Liver (tissue), 9 donors: ENCODE results near the gene PAK1. TPM values are rescaled to one million over a fixed set of nuclear protein-coding genes. Genes with fewer than 3 reads are reported as not detected.

Experiments used
- DNase-seq: peaks from one replicate; pipeline ENCODE4 v3.0.0-alpha.2; 2017; ENCODE audit warnings: low spot score
- H3K27ac ChIP-seq, 2 donors: one replicate each; pipeline ENCODE4 v1.7.0; 2013; ENCODE audit warnings: inconsistent platforms in 2 of 2, low read length in 2 of 2, control low read depth in 1 of 2, low read depth in 1 of 2, mild to moderate bottlenecking in 1 of 2
- H3K27me3 ChIP-seq, 4 donors: one replicate each; pipeline versions ENCODE4 v1.6.1 to v1.7.0; 2013; ENCODE audit warnings: low read length in 3 of 4, inconsistent platforms in 1 of 4, mild to moderate bottlenecking in 1 of 4, moderate library complexity in 1 of 4; ENCODE audit not compliant: control insufficient read depth in 4 of 4, insufficient read depth in 4 of 4
- H3K36me3 ChIP-seq, 4 donors: one replicate each; pipeline versions ENCODE4 v1.6.1 to v1.7.0; 2013; ENCODE audit warnings: low read length in 3 of 4, mild to moderate bottlenecking in 3 of 4, low read depth in 1 of 4, moderate library complexity in 1 of 4; ENCODE audit not compliant: control insufficient read depth in 4 of 4, insufficient read depth in 3 of 4
- H3K4me1 ChIP-seq, 4 donors: one replicate each; pipeline versions ENCODE4 v1.6.1 to v1.7.0; 2013; ENCODE audit warnings: low read length in 3 of 4, mild to moderate bottlenecking in 3 of 4, moderate library complexity in 1 of 4; ENCODE audit not compliant: control insufficient read depth in 4 of 4, insufficient read depth in 4 of 4
- H3K4me3 ChIP-seq, 3 donors: one replicate each; pipeline versions ENCODE4 v1.6.1 to v1.7.0; 2013; ENCODE audit warnings: low read length in 3 of 3, control low read depth in 1 of 3, low read depth in 1 of 3, mild to moderate bottlenecking in 1 of 3
- H3K9ac ChIP-seq, 2 donors: one replicate each; pipeline ENCODE4 v1.7.0; 2013; ENCODE audit warnings: low read length in 2 of 2, mild to moderate bottlenecking in 2 of 2, moderate library complexity in 2 of 2, control low read depth in 1 of 2, low read depth in 1 of 2
- H3K9me3 ChIP-seq, 4 donors: one replicate each; pipeline versions ENCODE4 v1.6.1 to v1.7.0; 2013; ENCODE audit warnings: low read length in 3 of 4; ENCODE audit not compliant: control insufficient read depth in 4 of 4
- ATF3 ChIP-seq: IDR thresholded peaks from 2 replicates; pipeline ENCODE4 v1.6.1; 2016; ENCODE audit warnings: antibody characterized with exemption
- CTCF ChIP-seq: fragments of 150-350 bp; IDR thresholded peaks from 2 replicates; pipeline ENCODE4 v1.5.1; 2017; ENCODE audit warnings: improper control_type of control experiment, low read depth, low read length; ENCODE audit not compliant: missing input control
- EGR1 ChIP-seq, 2 donors: IDR thresholded peaks; 2 replicates each; pipeline ENCODE4 v1.6.1; 2016 to 2018; ENCODE audit warnings: antibody characterized with exemption in 2 of 2, low read depth in 2 of 2
- FOXA1 ChIP-seq: IDR thresholded peaks from 2 replicates; pipeline ENCODE4 v1.6.1; 2016; ENCODE audit warnings: antibody characterized with exemption
- FOXA2 ChIP-seq: IDR thresholded peaks from 2 replicates; pipeline ENCODE4 v1.6.1; 2016; ENCODE audit warnings: antibody characterized with exemption
- GABPA ChIP-seq, 2 donors: IDR thresholded peaks in 1 of 2; conservative IDR thresholded peaks in 1 of 2; 2 replicates each; pipeline ENCODE4 v1.6.1; 2016; ENCODE audit warnings: antibody characterized with exemption in 2 of 2, mild to moderate bottlenecking in 1 of 2, moderate library complexity in 1 of 2
- HNF4A ChIP-seq, 2 donors: conservative IDR thresholded peaks; 2 replicates each; pipeline ENCODE4 v1.6.1; 2016; ENCODE audit warnings: antibody characterized with exemption in 2 of 2, mild to moderate bottlenecking in 2 of 2
- HNF4G ChIP-seq: IDR thresholded peaks from 2 replicates; pipeline ENCODE4 v1.6.1; 2016; ENCODE audit warnings: antibody characterized with exemption
- JUND ChIP-seq, 2 donors: IDR thresholded peaks; 2 replicates each; pipeline ENCODE4 v1.6.1; 2016; ENCODE audit warnings: antibody characterized with exemption in 2 of 2
- MAX ChIP-seq: IDR thresholded peaks from 2 replicates; pipeline ENCODE4 v1.6.1; 2016; ENCODE audit warnings: antibody characterized with exemption
- NR2F2 ChIP-seq: IDR thresholded peaks from 2 replicates; pipeline ENCODE4 v1.6.1; 2016; ENCODE audit warnings: antibody characterized with exemption
- RAD21 ChIP-seq, 2 donors: IDR thresholded peaks; 2 replicates each; pipeline ENCODE4 v1.6.1; 2016; ENCODE audit warnings: antibody characterized with exemption in 2 of 2, mild to moderate bottlenecking in 2 of 2
- REST ChIP-seq: IDR thresholded peaks from 2 replicates; pipeline ENCODE4 v1.6.1; 2016; ENCODE audit warnings: antibody characterized with exemption, mild to moderate bottlenecking
- RXRA ChIP-seq, 2 donors: IDR thresholded peaks; 2 replicates each; pipeline ENCODE4 v1.6.1; 2017 to 2018; ENCODE audit warnings: antibody characterized with exemption in 2 of 2, mild to moderate bottlenecking in 1 of 2
- SP1 ChIP-seq: IDR thresholded peaks from 2 replicates; pipeline ENCODE4 v1.6.1; 2018; ENCODE audit warnings: antibody characterized with exemption, mild to moderate bottlenecking
- TAF1 ChIP-seq: conservative IDR thresholded peaks from 2 replicates; pipeline ENCODE4 v1.6.1; 2016; ENCODE audit warnings: antibody characterized with exemption, mild to moderate bottlenecking
- YY1 ChIP-seq: IDR thresholded peaks from 2 replicates; pipeline ENCODE4 v1.6.1; 2016; ENCODE audit warnings: antibody characterized with exemption, mild to moderate bottlenecking
- WGBS: extraction: QIAGEN DNeasy Blood & Tissue Kit; methylation state at CpG from one replicate; pipeline ENCODE4 v1.1.7; 2013; 5-methylcytosine and 5-hydroxymethylcytosine counted together
- polyA plus RNA-seq, 2 donors: library from polyadenylated mRNA; stranded (reverse) in 1 of 2; unstranded in 1 of 2; fragments of 200-250 nt in 1 of 2; fragments of >200 nt in 1 of 2; fragmentation: Nextera tagmentation in 1 of 2; extraction: Ambion mirVana in 1 of 2; gene quantifications; one replicate each; pipeline versions ENCODE4 v1.2.1 to v1.2.3, GENCODE V29; 2013 to 2015
- total RNA-seq, 2 donors: library from RNA; depleted of rRNA; stranded (reverse); fragments of >200 nt; gene quantifications; one replicate each; pipeline ENCODE4 v1.2.3, GENCODE V29; 2014
- donor health status: healthy.
- donor health status: healthy.
- donor health status: healthy.
- donor health status: healthy.
- donor health status: healthy.

The PAK1 gene
- total and polyA plus RNA-seq, 4 donors: 3.6 to 24.9 (median 7.4) TPM

GRCh38 chr11:77312107-77312506, 161.8 kb downstream of the PAK1 start:
- no peaks in the 10 kb centered on the region for H3K27me3 ChIP-seq
- no peaks in the 10 kb centered on the region for H3K36me3 ChIP-seq
- no peak for DNase-seq
- H3K4me1 ChIP-seq: no peaks in the 10 kb centered on the region
- H3K4me3 ChIP-seq: no peak overlapping the region
- H3K9ac ChIP-seq: no peak overlapping the region
- no peak overlapping the region for H3K27ac ChIP-seq
- no peaks in the 10 kb centered on the region for H3K9me3 ChIP-seq
- TF ChIP-seq HNF4G: no peak
- TF ChIP-seq FOXA2: no peak

- no peak overlapping the region for H3K4me3 ChIP-seq
- WGBS: 98% methylated on average over 3 of the region's 3 CpGs
- H3K9me3 ChIP-seq: no peaks in the 10 kb centered on the region
- TF ChIP-seq FOXA1: no peak
- no peak for TF ChIP-seq JUND (IDR thresholded peaks at IDR 0.05)
- no peak for TF ChIP-seq CTCF
- no peaks in the 10 kb centered on the region for H3K4me1 ChIP-seq
- no peak overlapping the region for H3K27ac ChIP-seq
- H3K27me3 ChIP-seq: no peaks in the 10 kb centered on the region
- no peak for DNase-seq
- H3K36me3 ChIP-seq: no peaks in the 10 kb centered on the region
- no peak overlapping the region for H3K9ac ChIP-seq
Observed at GRCh38 chr11:77311701-77312100, 162.2 kb downstream of the PAK1 start.

GRCh38 chr11:77310721-77311120, 163.2 kb downstream of the PAK1 start:
- Histone ChIP-seq H3K36me3 (no peaks in the 10 kb centered on the region), H3K9ac (no peak overlapping the region), H3K4me1 (no peaks in the 10 kb centered on the region), H3K27me3 (no peaks in the 10 kb centered on the region), H3K4me3 (no peak overlapping the region), H3K27ac (no peak overlapping the region), H3K9me3 (no peaks in the 10 kb centered on the region)
- no peak for TF ChIP-seq RAD21 (IDR thresholded peaks at IDR 0.05)
- WGBS: 85% methylated on average over 5 of the region's 5 CpGs
- DNase-seq: no peak

GRCh38 chr11:77309401-77310085, 164.4 kb downstream of the PAK1 start:
- no peaks in the 10 kb centered on the region for H3K36me3 ChIP-seq
- H3K9me3 ChIP-seq: no peaks in the 10 kb centered on the region
- H3K4me1 ChIP-seq: no peaks in the 10 kb centered on the region
- no peak overlapping the region for H3K4me3 ChIP-seq
- H3K27ac ChIP-seq: no peak overlapping the region
- H3K27me3 ChIP-seq: no peaks in the 10 kb centered on the region
- WGBS: 92% methylated on average over 5 of the region's 5 CpGs
- no peak overlapping the region for H3K9ac ChIP-seq
- DNase-seq: no peak
- no peak for TF ChIP-seq ATF3
- TF ChIP-seq YY1: no peak
- no peak for TF ChIP-seq TAF1
- no peak for TF ChIP-seq RXRA (IDR thresholded peaks at IDR 0.05)
- TF ChIP-seq SP1: no peak
- TF ChIP-seq GABPA (IDR thresholded peaks at IDR 0.05 in 1 of 2, conservative IDR thresholded peaks at IDR 0.05 in 1 of 2): no peak
- TF ChIP-seq HNF4G: no peak
- TF ChIP-seq MAX: no peak
- TF ChIP-seq FOXA2: no peak
- no peak for TF ChIP-seq NR2F2
- no peak for TF ChIP-seq JUND (IDR thresholded peaks at IDR 0.05)
- TF ChIP-seq REST: no peak
- TF ChIP-seq EGR1 (IDR thresholded peaks at IDR 0.05; ENCODE audit: low read depth in 2 of 2): no peak
- no peak for TF ChIP-seq CTCF
- no peak for TF ChIP-seq HNF4A (conservative IDR thresholded peaks at IDR 0.05)
